GM11168 (cell line): ENCODE results near the gene EEF1G.
"Not testable (repeated sequence)": the region's sequence is repeated elsewhere in the genome, so short reads cannot be mapped to it uniquely, and the experiment has no call there.

ENCODE experiments used
- in situ Hi-C: fragments of 300-500 bp; cut with MboI; formaldehyde crosslinking; loops from one replicate; pipeline ENCODE4 v1.12.0; 2022; ENCODE audit warnings: low sequenced_read_pairs; ENCODE audit not compliant: unreplicated experiment

Gene EEF1G

DNA sequence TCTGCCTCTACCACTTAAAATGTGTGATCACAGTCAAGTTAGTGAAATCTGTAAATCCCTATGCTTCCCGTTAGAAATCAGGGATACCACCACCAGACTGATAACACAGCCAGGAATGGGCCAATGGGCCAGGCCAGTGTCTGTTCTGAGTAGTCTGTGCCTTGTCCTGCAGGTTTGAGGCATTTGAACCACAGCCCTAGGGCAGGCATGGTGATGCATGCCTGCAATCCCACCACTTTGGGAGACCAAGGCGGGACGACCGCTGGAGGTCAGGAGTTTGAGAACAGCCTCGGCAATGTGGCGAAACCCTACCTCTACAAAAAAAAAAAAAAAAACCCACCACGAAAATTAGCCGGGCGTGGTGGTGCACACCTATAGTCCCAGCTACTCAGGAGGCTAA is 15.0 kb downstream of the EEF1G start:
- in situ Hi-C loops: no loop called here

GRCh38 chr11:62556875-62557631 is 16.6 kb downstream of the EEF1G start:
- in situ Hi-C loops: no loop called here

- in situ Hi-C loops: no loop called here
These were observed 17.4 kb downstream of the EEF1G start for GRCh38 chr11:62556108-62556874.

- in situ Hi-C loops: no loop called here
These were observed 18.1 kb downstream of the EEF1G start for GRCh38 chr11:62555464-62556107.

- in situ Hi-C loops: no loop called here
These were observed 19.1 kb downstream of the EEF1G start for GRCh38 chr11:62554387-62555167.

DNA sequence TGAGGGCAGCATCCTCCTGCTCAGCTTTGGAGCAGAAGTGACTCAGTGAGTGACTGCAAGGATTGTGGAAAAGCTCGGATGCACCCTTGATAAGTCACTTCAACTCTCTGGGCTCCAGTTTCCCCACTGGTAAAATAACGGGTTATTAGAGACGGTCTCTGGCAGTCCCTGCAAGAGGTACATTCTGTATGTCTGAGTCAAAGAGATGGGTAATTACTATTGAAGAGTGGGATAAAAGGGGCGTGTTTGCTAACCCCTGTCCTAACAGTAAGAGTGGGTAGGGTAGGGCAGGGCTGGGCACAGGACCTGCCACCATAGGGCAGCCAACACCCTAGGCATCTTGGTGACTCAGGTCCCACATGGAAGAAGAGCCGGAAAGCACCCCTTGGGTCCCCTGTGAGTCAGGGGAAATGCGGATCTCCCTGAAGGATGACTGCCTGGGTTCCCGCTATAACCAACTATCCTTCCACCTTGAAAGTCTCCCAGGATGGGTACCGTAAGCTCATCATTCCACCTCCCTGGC is 19.8 kb downstream of the EEF1G start:
- in situ Hi-C loops: no loop called here

GRCh38 chr11:62553080-62553838 is 20.4 kb downstream of the EEF1G start:
- in situ Hi-C loops: no loop called here

DNA sequence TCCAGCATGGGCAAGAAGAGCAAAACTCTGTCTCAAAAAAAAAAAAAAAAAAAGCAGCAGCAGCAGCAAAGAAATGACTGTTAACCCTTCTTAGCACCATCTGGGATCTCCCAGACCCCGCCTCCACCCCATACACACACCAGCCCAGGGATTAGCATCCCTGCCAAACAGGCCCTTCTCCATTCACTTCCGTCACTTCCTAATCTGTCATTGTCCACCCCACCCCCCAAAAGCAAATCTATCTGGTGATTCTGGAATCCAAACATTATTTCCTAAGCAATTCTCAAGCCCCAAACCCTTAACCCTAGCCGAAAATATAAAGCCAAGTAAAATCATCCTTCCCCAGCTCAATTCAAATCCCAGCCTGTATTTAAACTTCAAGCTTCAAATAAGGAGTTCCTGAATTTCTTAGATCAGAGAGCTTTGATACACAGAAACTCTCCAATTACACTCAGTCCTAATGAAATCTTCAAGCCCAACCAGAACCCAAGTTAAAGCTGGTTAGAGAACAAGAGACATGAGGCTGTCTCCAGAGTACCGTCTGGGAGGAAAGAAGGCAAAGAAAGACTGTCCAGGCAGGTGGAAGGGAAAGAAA is 21.1 kb downstream of the EEF1G start:
- in situ Hi-C loops: no loop called here

GRCh38 chr11:62550478-62550877 is 23.2 kb downstream of the EEF1G start:
- in situ Hi-C loops: not testable (repeated sequence)

DNA sequence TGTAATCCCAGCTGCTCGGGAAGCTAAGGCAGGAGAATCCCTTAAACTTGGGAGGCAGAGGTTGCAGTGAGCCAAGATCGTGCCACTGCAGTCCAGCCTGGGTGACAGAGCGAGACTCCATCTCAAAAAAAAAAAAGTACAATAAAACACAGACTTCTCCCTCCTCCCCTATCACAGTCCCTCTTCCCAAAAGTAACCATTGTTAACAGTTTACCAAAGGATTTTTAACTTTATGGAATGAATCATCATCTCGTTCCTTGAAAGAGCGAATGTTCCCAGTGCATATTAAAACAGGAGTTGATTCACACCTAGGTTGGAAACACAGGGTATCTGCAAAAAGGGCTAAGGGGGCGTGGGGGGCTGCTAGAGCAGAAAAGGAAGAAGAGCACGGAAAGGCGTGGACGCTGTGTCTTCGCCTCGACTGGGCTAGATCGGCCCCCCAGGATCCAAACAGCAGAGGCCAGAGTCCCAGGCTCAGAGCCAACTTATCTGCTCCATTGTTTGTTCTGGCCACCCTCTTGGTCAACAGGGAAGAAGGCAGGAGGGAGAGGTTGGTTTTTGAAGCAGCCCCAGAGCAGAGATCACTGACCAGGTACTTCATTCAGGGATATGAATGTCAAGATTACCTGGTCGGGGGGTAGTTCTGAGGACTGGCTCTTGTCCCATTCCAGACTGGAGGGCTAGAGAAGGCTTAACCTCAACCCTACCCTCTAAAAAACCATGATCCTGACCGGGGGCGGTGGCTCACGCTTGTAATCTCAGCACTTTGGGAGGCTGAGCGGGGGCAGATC is 25.0 kb downstream of the EEF1G start:
- in situ Hi-C loops: no loop called here

DNA sequence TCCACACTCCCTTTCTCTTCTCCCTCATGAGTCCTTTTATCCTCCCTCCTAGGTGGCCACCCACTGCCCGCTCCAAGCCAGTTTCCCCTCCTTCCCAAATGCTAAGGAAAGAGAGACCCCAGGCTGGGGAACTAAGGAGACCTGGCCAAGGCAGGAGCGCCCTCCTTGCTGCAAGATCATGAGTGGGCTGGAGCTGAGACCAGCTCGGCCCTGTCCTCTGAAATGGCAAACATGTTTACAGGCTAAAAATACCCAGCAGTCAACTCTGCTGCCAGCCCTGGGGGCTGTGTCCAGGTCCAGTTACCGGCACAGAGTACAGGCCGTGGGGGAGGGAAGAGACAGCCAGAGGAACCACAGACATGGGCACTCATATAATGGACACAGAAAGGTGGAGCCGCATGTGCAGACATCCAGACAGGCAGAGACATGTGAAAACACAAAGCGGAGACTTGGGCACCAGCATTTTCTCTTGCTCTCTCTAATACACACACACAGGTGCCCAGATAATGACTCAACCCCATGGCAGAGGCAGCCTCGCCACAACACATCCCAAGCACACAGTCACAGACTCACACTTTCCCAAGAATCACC is 25.9 kb downstream of the EEF1G start:
- in situ Hi-C loops: no loop called here

DNA sequence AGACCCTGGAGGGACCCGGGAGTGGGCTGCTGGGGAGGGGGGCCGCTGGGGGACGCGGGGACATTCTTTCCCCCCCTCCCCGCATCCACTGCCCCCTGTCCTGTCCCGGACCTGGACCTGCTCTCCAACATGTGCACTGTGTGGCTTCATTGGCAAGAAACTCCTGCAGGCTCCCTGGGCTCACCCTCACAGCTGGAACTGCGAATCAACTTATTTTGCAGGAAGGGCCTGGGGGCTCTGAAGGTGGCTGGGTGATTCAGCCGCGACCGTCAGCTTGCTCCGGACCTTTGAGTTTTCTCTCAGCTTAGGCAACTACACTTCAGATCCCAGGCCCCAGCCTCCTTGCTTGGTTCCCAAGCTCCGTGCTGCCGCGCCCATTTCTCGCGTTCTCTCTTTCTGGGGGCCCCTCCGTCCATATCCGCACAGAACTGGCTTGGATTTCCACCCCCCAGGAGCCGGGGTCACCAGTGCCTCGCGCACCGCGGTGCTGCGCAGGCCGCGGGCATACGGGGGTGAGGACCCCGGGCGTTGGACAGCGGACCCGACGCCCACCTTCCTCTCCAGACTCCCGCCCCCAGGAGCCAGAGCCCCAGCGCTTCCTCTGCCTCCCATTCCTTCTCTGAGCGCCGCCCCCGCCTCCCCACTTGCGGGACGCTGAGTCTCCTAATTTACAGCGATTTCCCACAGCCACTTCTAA is 26.6 kb downstream of the EEF1G start:
- in situ Hi-C loops: no loop called here

GRCh38 chr11:62546244-62546928 is 27.3 kb downstream of the EEF1G start, which contains the start of gene AHNAK:
AHNAK (minus strand) TSS chr11:62546806; CDS start chr11:62536098, 10,708 bp downstream.
- in situ Hi-C loops: no loop called here

- in situ Hi-C loops: no loop called here
These were observed 28.1 kb downstream of the EEF1G start for GRCh38 chr11:62545437-62546243.

GRCh38 chr11:62544581-62545436 is 28.9 kb downstream of the EEF1G start:
- in situ Hi-C loops: no loop called here
